ENCODE data around the gene ANXA7.

- TF ChIP-seq, protein P1, sequence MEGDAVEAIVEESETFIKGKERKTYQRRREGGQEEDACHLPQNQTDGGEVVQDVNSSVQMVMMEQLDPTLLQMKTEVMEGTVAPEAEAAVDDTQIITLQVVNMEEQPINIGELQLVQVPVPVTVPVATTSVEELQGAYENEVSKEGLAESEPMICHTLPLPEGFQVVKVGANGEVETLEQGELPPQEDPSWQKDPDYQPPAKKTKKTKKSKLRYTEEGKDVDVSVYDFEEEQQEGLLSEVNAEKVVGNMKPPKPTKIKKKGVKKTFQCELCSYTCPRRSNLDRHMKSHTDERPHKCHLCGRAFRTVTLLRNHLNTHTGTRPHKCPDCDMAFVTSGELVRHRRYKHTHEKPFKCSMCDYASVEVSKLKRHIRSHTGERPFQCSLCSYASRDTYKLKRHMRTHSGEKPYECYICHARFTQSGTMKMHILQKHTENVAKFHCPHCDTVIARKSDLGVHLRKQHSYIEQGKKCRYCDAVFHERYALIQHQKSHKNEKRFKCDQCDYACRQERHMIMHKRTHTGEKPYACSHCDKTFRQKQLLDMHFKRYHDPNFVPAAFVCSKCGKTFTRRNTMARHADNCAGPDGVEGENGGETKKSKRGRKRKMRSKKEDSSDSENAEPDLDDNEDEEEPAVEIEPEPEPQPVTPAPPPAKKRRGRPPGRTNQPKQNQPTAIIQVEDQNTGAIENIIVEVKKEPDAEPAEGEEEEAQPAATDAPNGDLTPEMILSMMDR (IDR thresholded peaks at IDR 0.05), result no peak
- TF ChIP-seq ZFX (IDR thresholded peaks at IDR 0.05; ENCODE audit: borderline replicate concordance), result no peak
Observed at GRCh38 chr10:73339436-73339835, 74.4 kb downstream of the ANXA7 start.

Data from 22Rv1 (cell line).